Suprapubic skin (tissue), 4 donors: ENCODE data around the gene HSD17B1. TPM values are rescaled to one million over a fixed set of nuclear protein-coding genes. Genes with fewer than 3 reads are reported as not detected.
A peak's percentile ranks its signal among the peaks of the same experiment; 100 is the strongest.
"Not testable (repeated sequence)": the region's sequence is repeated elsewhere in the genome, so short reads cannot be mapped to it uniquely, and the experiment has no call there.

Experiments
- DNase-seq, 2 donors: peaks; one replicate each; pipeline ENCODE4 v3.0.0-alpha.2; 2019; ENCODE audit warnings: low spot score in 2 of 2
- H3K27ac ChIP-seq: fragments of 200-600 bp; sonication (generic); one replicate; pipeline ENCODE4 v1.5.1; 2019
- H3K27me3 ChIP-seq: fragments of 200-600 bp; sonication (generic); one replicate; pipeline ENCODE4 v1.5.1; 2019
- H3K36me3 ChIP-seq: fragments of 200-600 bp; sonication (generic); one replicate; pipeline ENCODE4 v1.5.1; 2019
- H3K4me1 ChIP-seq: fragments of 200-600 bp; sonication (generic); one replicate; pipeline ENCODE4 v1.5.1; 2019
- H3K4me3 ChIP-seq: fragments of 200-600 bp; sonication (generic); one replicate; pipeline ENCODE4 v1.5.1; 2019; ENCODE audit warnings: mild to moderate bottlenecking
- H3K9me3 ChIP-seq: fragments of 200-600 bp; sonication (generic); one replicate; pipeline ENCODE4 v1.5.1; 2019
- CTCF ChIP-seq, 2 donors: fragments of 200-600 bp in 1 of 2; fragments of 450-650 bp in 1 of 2; sonication (generic) in 1 of 2; IDR thresholded peaks; one replicate each; pipeline ENCODE4 v1.5.1; 2016 to 2019; ENCODE audit warnings: antibody characterized with exemption in 2 of 2, mild to moderate bottlenecking in 1 of 2, moderate library complexity in 1 of 2
- EP300 ChIP-seq: sonication (generic); formaldehyde crosslinking; IDR thresholded peaks from one replicate; pipeline ENCODE4 v1.6.1; 2017; ENCODE audit warnings: antibody characterized with exemption
- POLR2A ChIP-seq, 2 donors: fragments of 450-650 bp; IDR thresholded peaks; one replicate each; pipeline ENCODE4 v1.6.1; 2017; ENCODE audit warnings: antibody characterized with exemption in 2 of 2, mild to moderate bottlenecking in 2 of 2, moderate library complexity in 2 of 2
- POLR2AphosphoS5 ChIP-seq, 3 donors: sonication (generic); formaldehyde crosslinking; IDR thresholded peaks; one replicate each; pipeline ENCODE4 v1.6.1; 2017; ENCODE audit warnings: antibody characterized with exemption in 3 of 3
- WGBS: methylation state at CpG from one replicate; pipeline ENCODE4 v1.1.5; 2018; 5-methylcytosine and 5-hydroxymethylcytosine counted together
- total RNA-seq, 4 donors: library from RNA; depleted of rRNA; stranded (reverse); fragments of >200 nt; gene quantifications; one replicate each; pipeline ENCODE4 v1.1.0, GENCODE V29; 2016

The HSD17B1 gene, protein sequence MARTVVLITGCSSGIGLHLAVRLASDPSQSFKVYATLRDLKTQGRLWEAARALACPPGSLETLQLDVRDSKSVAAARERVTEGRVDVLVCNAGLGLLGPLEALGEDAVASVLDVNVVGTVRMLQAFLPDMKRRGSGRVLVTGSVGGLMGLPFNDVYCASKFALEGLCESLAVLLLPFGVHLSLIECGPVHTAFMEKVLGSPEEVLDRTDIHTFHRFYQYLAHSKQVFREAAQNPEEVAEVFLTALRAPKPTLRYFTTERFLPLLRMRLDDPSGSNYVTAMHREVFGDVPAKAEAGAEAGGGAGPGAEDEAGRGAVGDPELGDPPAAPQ
- 1 to 10 TPM; 1.2 to 8.8 (median 3.2) TPM for total RNA-seq

DNA sequence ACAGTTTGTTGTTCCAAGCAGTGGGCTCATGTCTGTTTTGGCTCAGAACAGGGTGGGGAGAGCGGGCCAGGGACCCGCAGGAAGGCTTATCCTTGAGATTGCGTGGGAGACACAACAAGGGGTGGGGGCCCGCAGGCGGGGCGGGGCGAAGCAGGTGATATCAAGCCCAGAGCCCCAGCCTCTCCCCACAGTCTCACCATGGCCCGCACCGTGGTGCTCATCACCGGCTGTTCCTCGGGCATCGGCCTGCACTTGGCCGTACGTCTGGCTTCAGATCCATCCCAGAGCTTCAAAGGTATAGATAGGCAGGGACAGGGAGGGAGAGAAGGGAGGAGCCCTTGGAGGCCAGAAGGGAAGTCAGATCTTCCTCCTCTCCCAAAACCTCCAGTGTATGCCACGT lies at the start of gene HSD17B1:
Gene HSD17B1 (plus strand): TSS at position 188 of the 400 bp plus-strand sequence. CDS start 11 bp downstream, at position 199.
- Histone ChIP-seq H3K4me3 (peak within 1 kb of the TSS; percentile 88), H3K27ac (peak within 1 kb of the TSS; percentile 81), H3K4me1 (peaks cover 44% of the 10 kb centered on the region)
- H3K36me3 ChIP-seq, H3K27me3 ChIP-seq, H3K9me3 ChIP-seq, DNase-seq: not testable (repeated sequence)
- 92% methylated on average over 15 of the region's 15 CpGs for WGBS

GRCh38 chr17:42502926-42503325 lies 49.8 kb upstream of the HSD17B1 start:
- DNase-seq, result no peak
- peaks cover 96% of the 10 kb centered on the region for H3K36me3 ChIP-seq
- H3K9me3 ChIP-seq, result no peaks in the 10 kb centered on the region
- H3K27me3 ChIP-seq, result no peaks in the 10 kb centered on the region
- no peak overlapping the region for H3K27ac ChIP-seq
- WGBS, result 93% methylated on average over 1 of the region's 1 CpG
- no peak for TF ChIP-seq POLR2A (IDR thresholded peaks at IDR 0.05)
- TF ChIP-seq EP300, result no peak
- no peak for TF ChIP-seq POLR2AphosphoS5 (IDR thresholded peaks at IDR 0.05)
- no peak for TF ChIP-seq CTCF (IDR thresholded peaks at IDR 0.05)
- no peak overlapping the region for H3K4me3 ChIP-seq
- H3K4me1 ChIP-seq, result no peaks in the 10 kb centered on the region

GRCh38 chr17:42507671-42508070 lies 45.1 kb upstream of the HSD17B1 start:
- H3K4me1 ChIP-seq, result peaks cover 19% of the 10 kb centered on the region
- H3K36me3 ChIP-seq, result peaks cover 82% of the 10 kb centered on the region
- no peak overlapping the region for H3K27ac ChIP-seq
- WGBS, result 96% methylated on average over 4 of the region's 4 CpGs
- H3K4me3 ChIP-seq, result no peak overlapping the region
- H3K27me3 ChIP-seq, result no peaks in the 10 kb centered on the region
- TF ChIP-seq EP300 (no peak), CTCF (IDR thresholded peaks at IDR 0.05) (no peak), POLR2A (IDR thresholded peaks at IDR 0.05) (no peak), POLR2AphosphoS5 (IDR thresholded peaks at IDR 0.05) (no peak)
- no peak for DNase-seq
- H3K9me3 ChIP-seq, result no peaks in the 10 kb centered on the region

DNA sequence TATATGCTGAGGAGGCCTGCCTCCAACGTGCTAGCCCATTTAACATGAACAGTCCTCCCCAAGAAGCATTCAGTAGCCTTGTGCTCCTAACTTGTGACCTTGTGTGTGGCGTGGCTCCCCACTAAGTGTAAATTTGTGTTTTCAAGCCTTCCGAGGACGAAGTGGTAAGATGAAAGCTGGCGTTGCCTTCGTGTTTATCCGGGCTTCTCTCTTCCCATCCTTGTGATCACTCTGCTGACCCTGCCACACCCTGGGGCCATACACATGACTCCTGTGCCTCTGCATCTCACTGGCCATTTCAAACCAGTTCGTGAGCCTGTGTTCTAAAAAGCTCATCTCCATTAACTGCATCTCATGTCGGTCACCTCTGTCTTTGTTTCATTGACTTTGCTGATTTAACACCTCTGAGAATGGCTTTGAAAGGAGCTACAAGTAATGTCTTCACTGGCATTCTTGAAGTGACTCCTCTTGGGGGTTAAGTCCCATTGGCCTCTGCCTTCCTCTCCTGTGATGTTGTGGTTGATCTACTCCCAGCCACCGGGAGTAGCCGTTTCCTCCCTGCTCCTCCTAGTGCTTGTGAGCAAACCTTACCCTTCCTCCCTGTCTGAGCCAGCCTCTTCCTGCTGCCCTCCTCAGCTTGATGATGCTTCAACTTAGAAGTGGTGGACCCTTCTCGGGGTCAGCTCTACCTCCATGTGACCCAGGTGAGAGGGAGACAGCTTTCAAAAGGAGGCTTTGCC lies 44.1 kb upstream of the HSD17B1 start:
- 71% methylated on average over 12 of the region's 12 CpGs for WGBS
- TF ChIP-seq EP300 (no peak), POLR2A (IDR thresholded peaks at IDR 0.05) (no peak), POLR2AphosphoS5 (IDR thresholded peaks at IDR 0.05) (no peak), CTCF (IDR thresholded peaks at IDR 0.05) (no peak)
- H3K27ac ChIP-seq, result peak overlapping the region; percentile 35

GRCh38 chr17:42509409-42509808 lies 43.3 kb upstream of the HSD17B1 start:
- H3K27ac ChIP-seq, result peak overlapping the region; percentile 35
- TF ChIP-seq EP300 (no peak), POLR2AphosphoS5 (IDR thresholded peaks at IDR 0.05) (no peak), POLR2A (IDR thresholded peaks at IDR 0.05) (no peak), CTCF (IDR thresholded peaks at IDR 0.05) (no peak)
- no peak for DNase-seq
- peaks cover 20% of the 10 kb centered on the region for H3K4me1 ChIP-seq
- H3K27me3 ChIP-seq, result no peaks in the 10 kb centered on the region
- H3K4me3 ChIP-seq, result no peak overlapping the region
- H3K9me3 ChIP-seq, result no peaks in the 10 kb centered on the region
- H3K36me3 ChIP-seq, result peaks cover 74% of the 10 kb centered on the region
- WGBS, result 43% methylated on average over 5 of the region's 5 CpGs

More for the DNA sequence above, 44.1 kb upstream of the HSD17B1 start:
- peaks cover 20% of the 10 kb centered on the region for H3K4me1 ChIP-seq
- no peaks in the 10 kb centered on the region for H3K9me3 ChIP-seq
- H3K4me3 ChIP-seq, result no peak overlapping the region
- no peak for DNase-seq
- H3K27me3 ChIP-seq, result no peaks in the 10 kb centered on the region
- peaks cover 74% of the 10 kb centered on the region for H3K36me3 ChIP-seq
